HS-27A (cell line): ENCODE data around the gene TAS2R9.
"Not testable (repeated sequence)": the region's sequence is repeated elsewhere in the genome, so short reads cannot be mapped to it uniquely, and the experiment has no call there.

Source experiments
- DNase-seq: peaks from one replicate; pipeline ENCODE4 v3.0.0-alpha.2; 2012; ENCODE audit warnings: low read depth, missing footprints

Gene TAS2R9, protein sequence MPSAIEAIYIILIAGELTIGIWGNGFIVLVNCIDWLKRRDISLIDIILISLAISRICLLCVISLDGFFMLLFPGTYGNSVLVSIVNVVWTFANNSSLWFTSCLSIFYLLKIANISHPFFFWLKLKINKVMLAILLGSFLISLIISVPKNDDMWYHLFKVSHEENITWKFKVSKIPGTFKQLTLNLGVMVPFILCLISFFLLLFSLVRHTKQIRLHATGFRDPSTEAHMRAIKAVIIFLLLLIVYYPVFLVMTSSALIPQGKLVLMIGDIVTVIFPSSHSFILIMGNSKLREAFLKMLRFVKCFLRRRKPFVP

GRCh38 chr12:10810068-10810467, at the start of gene TAS2R9:
TAS2R9 (minus strand) TSS chr12:10810168; CDS start chr12:10810075, 93 bp downstream.
- no peak for DNase-seq

GRCh38 chr12:10855807-10856206, 45.8 kb upstream of the TAS2R9 start:
- no peak for DNase-seq

GRCh38 chr12:10853776-10854175, 43.8 kb upstream of the TAS2R9 start:
- no peak for DNase-seq

DNA sequence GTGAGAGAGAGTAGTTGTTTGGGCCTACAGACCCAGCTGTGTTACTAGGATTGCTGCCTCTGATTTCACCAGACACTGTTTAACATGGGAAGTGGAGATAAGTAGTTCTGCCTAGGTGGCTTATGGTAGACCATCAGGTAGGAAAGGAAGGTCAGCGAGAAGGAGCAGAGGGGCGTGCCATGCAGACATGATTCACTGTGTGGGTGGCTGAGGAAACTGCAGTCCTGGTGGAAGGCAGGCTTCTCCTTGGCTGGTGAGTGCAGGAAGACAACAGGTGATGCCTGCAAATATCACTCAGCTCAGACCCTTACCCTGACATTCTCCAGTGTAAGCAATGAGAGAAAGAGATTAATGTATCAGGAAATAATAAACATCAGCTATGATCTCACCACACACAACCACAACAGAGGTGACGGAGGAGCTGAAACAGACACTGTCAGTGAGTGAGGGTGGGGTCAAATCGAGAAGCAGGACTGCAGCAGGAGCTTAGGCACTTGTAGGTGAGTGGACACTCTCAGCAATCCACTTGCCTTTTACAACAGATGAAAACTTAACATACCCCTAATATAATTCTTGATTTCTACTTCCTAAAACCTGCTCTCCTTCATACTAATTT, 41.4 kb upstream of the TAS2R9 start:
- no peak for DNase-seq

DNA sequence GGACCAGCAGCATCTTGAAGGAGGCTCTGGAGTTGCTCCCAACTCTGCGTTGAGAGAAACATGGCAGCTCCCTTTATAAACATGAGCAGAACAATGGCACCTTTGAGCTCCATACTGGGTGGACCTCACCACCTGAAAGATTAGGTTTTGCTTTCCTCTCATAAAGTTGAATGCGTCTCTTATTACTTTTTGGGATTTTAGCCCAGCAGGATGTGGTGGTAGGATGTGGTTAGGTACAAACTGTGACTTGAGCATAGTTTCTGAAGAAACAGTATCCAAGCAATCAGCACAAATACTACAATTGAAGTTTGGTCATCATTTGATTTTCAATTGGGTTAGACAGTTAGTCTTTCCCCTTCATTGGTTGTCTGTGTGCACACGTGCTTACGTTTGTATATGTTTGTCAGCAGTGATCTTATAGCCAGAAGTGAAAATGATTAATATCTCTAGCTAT, 39.5 kb upstream of the TAS2R9 start, which contains the start of gene PRR4:
Gene PRR4 (minus strand): TSS at position 51 of the 454 bp plus-strand sequence. CDS start 38 bp downstream, at position 13.
- no peak for DNase-seq

DNA sequence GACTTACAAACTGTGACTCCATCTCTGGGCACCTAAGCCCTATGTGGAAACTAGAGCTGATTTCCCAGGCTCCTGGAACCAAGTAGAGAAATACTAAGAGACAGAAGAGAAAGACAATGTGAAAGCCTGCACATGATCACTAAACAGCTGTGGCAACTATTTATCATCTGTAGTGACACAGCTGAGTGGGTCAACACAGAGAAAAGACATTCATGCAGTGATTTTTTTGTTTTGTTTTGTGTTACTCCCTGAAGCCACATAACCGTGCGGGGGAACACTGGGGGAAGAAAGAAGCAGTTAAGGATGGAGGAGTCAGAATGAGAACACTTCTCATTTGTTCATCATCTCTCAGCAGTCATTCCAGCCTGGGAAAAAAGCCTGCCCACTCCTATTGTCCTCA, 37.8 kb upstream of the TAS2R9 start:
- DNase-seq = no peak

- DNase-seq = no peak
These were observed 32.9 kb upstream of the TAS2R9 start for GRCh38 chr12:10842862-10843261.

DNA sequence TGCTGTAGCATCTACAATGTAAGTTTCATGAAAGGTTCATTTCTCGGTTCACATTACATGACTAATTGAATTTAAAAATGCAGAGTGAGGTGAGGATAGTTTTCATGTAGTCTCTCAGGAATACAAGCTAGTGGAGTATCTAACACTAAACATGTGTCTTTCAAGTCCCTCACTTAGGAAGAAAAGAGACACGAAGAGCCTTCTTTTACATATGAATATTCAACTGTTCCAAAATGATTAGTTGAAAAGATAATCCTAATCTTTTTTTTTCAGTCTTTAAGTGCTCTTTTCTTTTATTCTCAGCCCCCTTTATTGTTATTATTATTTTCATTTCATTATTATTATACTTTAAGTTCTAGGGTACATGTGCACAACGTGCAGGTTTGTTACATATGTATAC, 28.5 kb upstream of the TAS2R9 start:
- DNase-seq = no peak

DNA sequence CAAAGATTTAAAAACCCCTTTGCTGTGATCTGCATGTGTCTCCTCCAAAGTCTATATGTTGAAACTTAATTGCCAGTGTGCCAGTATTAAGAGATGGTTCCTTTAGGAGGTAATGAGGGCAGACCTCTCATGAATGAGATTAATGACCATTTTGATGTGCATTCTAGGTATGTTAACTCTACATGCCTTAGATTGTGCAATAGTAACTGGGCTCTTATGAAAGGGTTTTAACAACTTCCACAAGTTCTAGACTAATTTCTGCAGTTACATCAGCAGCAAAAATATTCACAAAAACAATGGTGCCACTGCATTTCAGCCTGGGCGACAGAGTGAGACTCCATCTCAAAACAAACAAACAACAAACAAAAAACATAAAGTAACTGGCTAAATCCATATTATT, 20.0 kb upstream of the TAS2R9 start:
- DNase-seq = no peak

GRCh38 chr12:10826258-10826657, 16.3 kb upstream of the TAS2R9 start, which contains the start of gene TAS2R10:
TAS2R10 (minus strand) TSS chr12:10826358; CDS start chr12:10826269, 89 bp downstream.
- no peak for DNase-seq

DNA sequence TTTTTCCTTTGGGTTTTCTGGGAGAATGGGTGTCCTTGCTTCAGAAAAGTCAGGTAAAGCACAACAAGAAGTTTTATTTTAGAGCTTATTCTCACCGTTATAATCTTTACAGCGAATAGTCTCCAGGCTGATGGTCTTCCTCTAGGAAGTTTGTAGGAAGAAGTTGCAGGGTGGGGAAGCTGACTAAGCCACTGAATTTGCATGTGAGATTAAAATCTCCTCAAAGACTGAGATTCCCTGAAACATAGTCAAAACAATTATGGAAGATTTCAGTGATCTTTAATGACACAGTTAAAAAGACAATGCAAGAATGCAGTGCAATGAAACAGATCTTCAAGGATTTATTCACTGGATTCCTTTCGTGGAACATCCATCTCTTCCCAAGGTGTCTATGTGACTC, 15.0 kb upstream of the TAS2R9 start:
- DNase-seq = no peak

GRCh38 chr12:10811883-10812536, 2.0 kb upstream of the TAS2R9 start:
- DNase-seq = no peak

DNA sequence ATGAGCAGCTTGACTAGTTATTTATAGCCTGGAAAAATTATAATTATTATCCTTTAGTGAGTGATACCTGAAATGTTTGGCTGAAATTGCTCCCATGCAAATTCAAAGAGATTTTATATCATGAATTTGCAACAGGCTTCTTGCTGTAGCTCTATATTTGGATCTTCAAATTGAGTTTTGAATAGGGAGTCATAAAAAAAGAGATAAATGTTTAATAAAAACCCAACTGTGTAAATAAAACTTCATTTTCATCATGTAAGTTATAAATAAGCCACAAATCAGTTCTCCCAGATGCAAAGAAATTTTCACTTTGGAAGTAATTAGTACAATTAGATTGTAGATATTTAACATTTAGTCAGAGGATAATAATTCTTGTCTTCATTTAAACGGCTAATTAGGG, 2.8 kb downstream of the TAS2R9 start, which contains the start of gene TAS2R8:
Gene TAS2R8 (minus strand): TSS at position 101 of the 400 bp plus-strand sequence. CDS start 306 bp downstream, outside the sequence.
- no peak for DNase-seq

DNA sequence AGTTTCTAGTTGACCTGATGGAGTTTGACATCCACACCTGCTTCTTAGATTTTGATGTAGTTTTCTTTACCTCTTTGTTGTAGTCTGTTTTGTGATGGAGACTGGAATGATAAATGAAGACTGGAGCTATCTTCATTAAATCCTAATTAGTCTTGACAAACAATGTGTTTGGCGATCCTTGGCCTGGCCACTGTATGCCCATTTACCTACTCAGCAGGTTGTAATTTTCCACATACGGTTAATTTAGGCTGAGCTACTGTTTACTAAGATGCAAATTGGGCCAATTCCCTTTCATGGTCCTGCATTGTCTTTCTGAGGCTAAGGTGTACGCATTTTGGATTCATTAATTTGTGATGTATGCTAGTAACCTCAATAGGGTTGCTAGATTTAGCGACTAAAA, 7.4 kb downstream of the TAS2R9 start, which contains the start of gene TAS2R7:
Gene TAS2R7 (minus strand): TSS at position 41 of the 400 bp plus-strand sequence. CDS start 57 bp downstream, outside the sequence.
- no peak for DNase-seq

- no peak for DNase-seq
These were observed 8.2 kb downstream of the TAS2R9 start for GRCh38 chr12:10801741-10802140.

DNA sequence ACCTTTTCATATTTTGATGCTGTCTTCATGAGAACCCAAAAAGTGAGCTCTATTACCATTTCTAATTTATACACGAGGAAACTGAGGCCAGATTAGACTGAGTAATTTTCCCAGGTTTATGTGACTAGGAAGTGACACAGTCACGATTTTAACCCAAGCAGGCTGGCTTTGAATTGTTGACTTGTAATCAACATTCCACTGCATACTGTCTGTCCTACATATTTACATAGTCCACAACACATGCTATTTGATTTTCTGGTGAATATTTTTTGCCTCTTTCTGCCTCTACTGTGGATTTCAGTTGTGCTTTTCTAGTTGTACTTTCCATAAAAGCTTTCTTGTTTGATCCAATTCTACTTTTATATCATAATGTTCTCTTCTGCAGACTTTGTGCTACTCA, 15.7 kb downstream of the TAS2R9 start:
- no peak for DNase-seq

- DNase-seq = not testable (repeated sequence)
These were observed 18.2 kb downstream of the TAS2R9 start for GRCh38 chr12:10791769-10792168.

GRCh38 chr12:10783252-10783651, 26.7 kb downstream of the TAS2R9 start:
- DNase-seq = no peak

GRCh38 chr12:10779103-10779502, 30.9 kb downstream of the TAS2R9 start:
- DNase-seq = no peak

DNA sequence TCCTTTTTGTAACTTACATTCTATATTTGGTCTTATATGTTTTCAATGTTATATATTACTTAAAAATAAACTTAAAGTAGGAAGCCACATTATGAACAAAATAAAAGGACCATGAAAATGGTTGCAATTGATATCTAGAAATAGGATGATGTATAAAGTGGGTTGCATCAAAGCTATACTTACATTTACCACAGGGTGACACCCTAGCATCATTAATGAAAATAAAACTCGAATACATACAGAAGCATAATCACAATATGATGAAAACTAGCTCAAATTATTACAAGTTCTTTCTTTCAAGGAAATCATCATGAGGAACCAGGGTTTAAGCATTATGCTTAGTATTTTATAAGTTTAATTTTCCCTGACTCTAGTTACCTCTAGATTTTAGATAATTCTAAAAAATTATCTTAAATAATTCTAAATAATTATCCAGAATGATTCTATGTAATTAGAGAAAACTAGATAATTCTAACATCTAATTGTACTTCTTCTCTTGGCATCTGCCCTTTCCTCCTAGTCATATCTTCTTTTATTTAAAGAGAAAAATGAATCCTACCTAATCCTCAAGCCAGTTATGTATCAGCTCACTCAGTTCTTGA, 38.7 kb downstream of the TAS2R9 start:
- DNase-seq = no peak

DNA sequence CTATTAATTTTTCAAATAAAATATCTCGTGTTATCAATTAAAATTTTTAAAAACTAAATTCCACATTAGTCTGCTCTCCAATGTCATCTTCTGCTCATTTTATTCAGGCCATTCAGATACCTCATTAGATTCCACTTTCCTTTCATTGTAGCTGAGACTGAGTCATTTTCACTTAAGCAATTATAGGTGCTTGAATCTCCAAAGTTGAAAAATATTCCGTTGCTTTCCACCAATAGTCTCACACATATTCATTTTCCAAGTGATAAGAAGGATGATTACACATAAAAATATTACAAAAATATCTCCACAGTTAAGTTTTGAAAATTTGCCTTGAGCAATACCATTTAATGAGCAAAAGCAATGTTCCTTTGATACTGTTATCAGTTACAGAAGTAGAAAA, 50.3 kb downstream of the TAS2R9 start:
- no peak for DNase-seq
